Right lung (tissue), 5 donors: ENCODE data around the gene PSMG4. TPM values are rescaled to one million over a fixed set of nuclear protein-coding genes. Genes with fewer than 3 reads are reported as not detected.
A peak's percentile ranks its signal among the peaks of the same experiment; 100 is the strongest.
"Not testable (repeated sequence)": the region's sequence is repeated elsewhere in the genome, so short reads cannot be mapped to it uniquely, and the experiment has no call there.

ENCODE experiments used
- DNase-seq, 2 donors: peaks; one replicate each; pipeline ENCODE4 v3.0.0-alpha.2; 2013
- polyA plus RNA-seq, 5 donors: library from polyadenylated mRNA; unstranded; fragments of 120-200 nt; gene quantifications; one replicate each; pipeline versions ENCODE4 v1.2.1 to v1.2.3, GENCODE V29; 2013; ENCODE audit warnings: inconsistent platforms in 1 of 5, low replicate concordance in 1 of 5; ENCODE audit not compliant: insufficient read length in 5 of 5, insufficient read depth in 1 of 5

PSMG4 gene
- polyA plus RNA-seq, 5 donors = 14.1 to 23.2 (median 22.0) TPM

GRCh38 chr6:3228771-3229565 lies 29.8 kb upstream of the PSMG4 start:
- DNase-seq = no peak

- DNase-seq = no peak
Observed at GRCh38 chr6:3229566-3230178, 29.1 kb upstream of the PSMG4 start.

- no peak for DNase-seq
Observed at GRCh38 chr6:3230256-3230882, 28.4 kb upstream of the PSMG4 start.

- no peak for DNase-seq
Observed at GRCh38 chr6:3230900-3231246, 27.9 kb upstream of the PSMG4 start.

GRCh38 chr6:3231247-3232016 lies 27.3 kb upstream of the PSMG4 start:
- DNase-seq = peak in 1 of 2 donors; percentile 79

- no peak for DNase-seq
Observed at GRCh38 chr6:3232017-3232945, 26.5 kb upstream of the PSMG4 start.

GRCh38 chr6:3233321-3233720 lies 25.4 kb upstream of the PSMG4 start:
- DNase-seq = no peak

- DNase-seq = no peak
Observed at GRCh38 chr6:3233904-3234303, 24.8 kb upstream of the PSMG4 start.

GRCh38 chr6:3235486-3235885 lies 23.3 kb upstream of the PSMG4 start:
- no peak for DNase-seq

GRCh38 chr6:3236005-3236404 lies 22.7 kb upstream of the PSMG4 start:
- DNase-seq = no peak

- DNase-seq = no peak
Observed at GRCh38 chr6:3237761-3238662, 20.7 kb upstream of the PSMG4 start.

- no peak for DNase-seq
Observed at GRCh38 chr6:3239110-3239830, 19.5 kb upstream of the PSMG4 start.

GRCh38 chr6:3240595-3240994 lies 18.2 kb upstream of the PSMG4 start:
- DNase-seq = no peak

GRCh38 chr6:3241745-3242144 lies 17.0 kb upstream of the PSMG4 start:
- not testable (repeated sequence) for DNase-seq

- DNase-seq = no peak
Observed at GRCh38 chr6:3242768-3243167, 16.0 kb upstream of the PSMG4 start.

GRCh38 chr6:3244003-3244831 lies 14.5 kb upstream of the PSMG4 start:
- no peak for DNase-seq

GRCh38 chr6:3244832-3245161 lies 13.9 kb upstream of the PSMG4 start:
- DNase-seq = not testable (repeated sequence)

GRCh38 chr6:3245216-3245615 lies 13.5 kb upstream of the PSMG4 start:
- no peak for DNase-seq
